AG09309 (cell line): ENCODE results near the gene RBFOX2.

Experiments
- DNase-seq: peaks from one replicate; pipeline ENCODE4 v3.0.0-alpha.2; 2010; ENCODE audit warnings: low read depth
- H3K4me3 ChIP-seq: 2 replicates; pipeline ENCODE4 v1.5.1; 2011; ENCODE audit warnings: mild to moderate bottlenecking, low read depth, low read length, moderate library complexity; ENCODE audit not compliant: control insufficient read depth
- TF ChIP-seq, protein P1 (sequence below): IDR thresholded peaks from 2 replicates; pipeline ENCODE4 v1.5.1; 2011; ENCODE audit warnings: mild to moderate bottlenecking, low read depth, low read length, inconsistent platforms; ENCODE audit not compliant: insufficient read depth, control insufficient read depth; ENCODE audit errors: missing control alignments

The RBFOX2 gene

DNA sequence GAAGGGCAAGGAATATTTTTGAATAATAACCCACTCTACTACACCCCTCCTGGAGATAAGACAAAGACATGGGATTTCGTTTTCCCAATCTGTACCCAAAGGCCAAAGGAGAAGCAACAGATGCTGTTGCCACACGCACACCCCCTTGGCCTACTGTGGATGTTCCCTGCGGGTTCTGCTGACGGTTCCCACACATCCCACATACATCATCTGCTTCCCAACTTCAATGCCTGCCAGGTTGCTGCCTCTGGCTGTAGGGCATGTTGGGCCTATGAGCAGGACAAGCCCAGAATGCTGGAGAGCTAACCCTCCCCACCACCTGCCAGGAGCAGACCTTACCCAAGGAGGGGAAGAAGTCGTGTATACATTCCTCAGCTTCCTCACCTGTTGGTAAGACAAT lies 13.6 kb upstream of the RBFOX2 start:
- no peak for DNase-seq
- H3K4me3 ChIP-seq: no peak overlapping the region
- TF ChIP-seq, protein P1, sequence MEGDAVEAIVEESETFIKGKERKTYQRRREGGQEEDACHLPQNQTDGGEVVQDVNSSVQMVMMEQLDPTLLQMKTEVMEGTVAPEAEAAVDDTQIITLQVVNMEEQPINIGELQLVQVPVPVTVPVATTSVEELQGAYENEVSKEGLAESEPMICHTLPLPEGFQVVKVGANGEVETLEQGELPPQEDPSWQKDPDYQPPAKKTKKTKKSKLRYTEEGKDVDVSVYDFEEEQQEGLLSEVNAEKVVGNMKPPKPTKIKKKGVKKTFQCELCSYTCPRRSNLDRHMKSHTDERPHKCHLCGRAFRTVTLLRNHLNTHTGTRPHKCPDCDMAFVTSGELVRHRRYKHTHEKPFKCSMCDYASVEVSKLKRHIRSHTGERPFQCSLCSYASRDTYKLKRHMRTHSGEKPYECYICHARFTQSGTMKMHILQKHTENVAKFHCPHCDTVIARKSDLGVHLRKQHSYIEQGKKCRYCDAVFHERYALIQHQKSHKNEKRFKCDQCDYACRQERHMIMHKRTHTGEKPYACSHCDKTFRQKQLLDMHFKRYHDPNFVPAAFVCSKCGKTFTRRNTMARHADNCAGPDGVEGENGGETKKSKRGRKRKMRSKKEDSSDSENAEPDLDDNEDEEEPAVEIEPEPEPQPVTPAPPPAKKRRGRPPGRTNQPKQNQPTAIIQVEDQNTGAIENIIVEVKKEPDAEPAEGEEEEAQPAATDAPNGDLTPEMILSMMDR: no peak

DNA sequence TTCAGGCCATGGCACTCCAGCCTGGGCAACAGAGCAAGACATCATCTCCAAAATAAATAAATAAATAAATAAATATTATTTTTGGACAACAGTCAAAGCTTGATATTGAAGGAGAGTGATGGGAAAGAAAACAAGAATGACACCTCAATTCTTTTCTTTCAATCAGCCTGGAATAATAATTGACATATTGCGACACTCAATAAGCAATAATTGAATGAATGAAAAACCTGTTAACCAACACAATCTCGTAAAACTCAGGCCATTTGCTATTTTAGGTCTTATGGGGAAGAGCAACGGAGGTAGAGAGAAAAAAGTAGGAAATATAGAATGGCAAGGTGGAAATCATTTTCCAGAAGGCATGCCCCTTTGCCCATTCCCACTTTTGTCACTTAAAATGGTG lies 10.5 kb upstream of the RBFOX2 start:
- no peak for DNase-seq
- TF ChIP-seq, protein P1: no peak

DNA sequence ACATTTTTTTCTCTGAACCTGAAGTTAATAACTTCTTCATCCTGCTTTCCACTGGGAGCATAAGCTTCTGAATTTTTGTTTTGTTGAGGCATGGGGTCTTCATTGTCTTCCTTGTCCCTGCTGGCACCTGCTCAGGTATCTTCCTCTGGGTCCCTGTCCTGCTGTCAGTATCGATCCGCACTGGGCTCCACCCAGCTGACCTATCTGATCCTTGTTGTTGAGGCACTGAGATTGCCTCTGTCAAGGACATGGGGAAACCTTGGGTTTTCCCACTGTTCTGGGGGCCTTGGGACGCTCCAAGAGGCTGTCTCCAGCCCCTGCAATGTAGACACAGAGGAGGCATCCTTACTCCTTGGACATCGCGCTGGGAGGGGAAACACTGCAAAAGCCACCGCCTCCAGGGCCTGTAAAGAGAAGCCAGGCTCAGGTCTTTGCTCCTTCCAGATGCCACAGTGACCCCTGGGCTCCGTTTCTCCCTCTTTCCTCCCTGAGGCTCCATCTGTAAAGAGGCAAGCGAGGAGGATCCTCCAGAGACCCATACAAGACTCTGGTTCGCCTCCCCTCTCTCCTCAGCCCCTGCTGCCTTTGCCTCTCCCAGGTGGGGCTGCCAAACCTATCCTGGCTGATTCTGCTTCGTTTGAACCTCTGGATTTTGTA lies 8.6 kb upstream of the RBFOX2 start:
- no peak overlapping the region for H3K4me3 ChIP-seq
- no peak for DNase-seq
- TF ChIP-seq, protein P1: no peak

More for the DNA sequence above, 10.5 kb upstream of the RBFOX2 start:
- H3K4me3 ChIP-seq: no peak overlapping the region

DNA sequence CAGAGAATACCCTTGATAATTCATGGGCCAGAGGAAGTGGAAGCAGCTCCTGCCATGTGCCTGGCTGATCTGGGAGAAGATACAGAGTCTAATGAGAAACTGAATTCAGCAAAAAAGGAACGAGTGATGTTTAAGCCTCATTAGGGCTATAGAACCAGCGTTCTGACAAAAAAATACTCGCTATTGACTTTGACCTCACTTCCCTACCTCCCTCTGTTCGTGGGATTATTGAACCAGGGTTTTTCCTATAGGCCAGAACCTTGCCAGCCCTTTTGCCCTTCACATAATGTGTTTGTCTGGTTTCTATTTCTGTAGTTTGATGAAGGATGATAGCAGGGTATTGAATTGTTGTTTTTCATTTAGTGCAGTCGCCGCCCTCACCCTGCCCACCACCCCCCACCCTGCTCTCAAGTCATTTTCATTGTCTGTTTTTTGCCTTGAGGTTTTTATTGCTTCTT lies 7.6 kb upstream of the RBFOX2 start:
- no peak overlapping the region for H3K4me3 ChIP-seq
- no peak for DNase-seq
- TF ChIP-seq, protein P1: no peak

DNA sequence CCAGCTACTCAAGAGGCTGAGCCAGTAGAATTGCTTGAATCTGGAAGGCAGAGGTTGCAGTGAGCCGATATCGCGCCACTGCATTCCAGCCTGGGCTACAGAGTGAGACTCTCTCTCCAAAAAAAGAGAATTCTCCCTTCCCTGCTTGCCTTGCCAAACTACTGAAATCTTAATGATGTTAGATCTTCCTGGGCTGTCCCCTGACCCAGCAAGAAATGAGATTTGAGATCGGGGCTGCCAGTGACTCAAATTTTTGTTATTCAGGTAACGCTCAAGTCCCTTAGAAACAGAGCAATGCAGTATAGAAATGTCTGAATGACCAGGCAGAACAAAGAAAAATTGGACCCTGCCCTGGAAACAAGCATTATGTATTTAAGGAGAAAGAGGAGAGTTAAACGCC lies 4.0 kb upstream of the RBFOX2 start:
- DNase-seq: no peak
- TF ChIP-seq, protein P1: no peak

DNA sequence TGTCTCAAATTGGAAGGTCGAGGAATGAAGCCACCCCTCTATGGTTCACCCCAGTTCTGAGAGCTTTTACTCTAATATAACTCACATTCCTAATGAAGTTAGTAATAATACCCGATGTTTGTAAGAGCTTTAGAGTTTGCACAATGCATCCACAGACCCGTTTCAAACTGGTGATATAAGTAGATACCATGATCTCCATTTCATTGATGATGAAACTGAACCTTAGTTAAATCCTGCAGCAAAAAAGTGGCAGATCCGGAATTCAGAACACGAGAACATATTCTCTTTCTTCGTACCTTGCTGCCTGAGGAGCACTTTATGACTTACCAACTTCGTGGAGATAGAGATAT lies 757 bp upstream of the RBFOX2 start:
- TF ChIP-seq, protein P1: no peak
- H3K4me3 ChIP-seq: peak overlapping the region; percentile 29
- no peak for DNase-seq

More for the DNA sequence above, 4.0 kb upstream of the RBFOX2 start:
- no peak overlapping the region for H3K4me3 ChIP-seq
